HG02571 (cell line): ENCODE measurements around the gene ZNF391.
"Not testable (repeated sequence)": the region's sequence is repeated elsewhere in the genome, so short reads cannot be mapped to it uniquely, and the experiment has no call there.

Experiments used
- ATAC-seq: cut with Tn5 transposase; IDR thresholded peaks from one replicate; pipeline ENCODE4 v1.9.1; 2021; ENCODE audit warnings: mild to moderate bottlenecking, moderate library complexity; ENCODE audit not compliant: unreplicated experiment

The ZNF391 gene

GRCh38 chr6:27388293-27389197 is at the start of gene ZNF391:
TSS of gene ZNF391 (plus strand) at chr6:27388759. CDS start at chr6:27400371, 11,612 bp downstream.
- ATAC-seq = peak; percentile 89

DNA sequence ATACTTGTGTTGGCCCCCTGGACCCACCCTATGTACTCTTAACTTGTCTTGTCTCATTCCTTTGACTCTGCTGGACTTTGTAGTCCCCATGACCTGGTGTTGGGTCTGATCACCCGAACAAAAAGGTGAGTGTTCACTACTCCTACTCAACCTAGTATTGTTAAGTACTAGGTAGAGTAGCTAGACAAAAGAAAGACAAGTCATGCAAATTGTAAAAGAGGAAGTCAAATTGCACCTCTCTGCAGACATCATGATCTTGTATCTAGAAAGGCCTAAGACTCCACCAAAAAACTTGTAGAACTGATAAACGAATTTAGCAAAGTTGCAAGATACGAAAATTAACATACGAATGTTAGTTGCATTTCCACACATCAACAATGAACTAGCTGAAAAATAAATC is 35.7 kb upstream of the ZNF391 start:
- no peak for ATAC-seq

GRCh38 chr6:27358786-27359185 is 29.8 kb upstream of the ZNF391 start:
- no peak for ATAC-seq

GRCh38 chr6:27359231-27359630 is 29.3 kb upstream of the ZNF391 start:
- ATAC-seq = no peak

DNA sequence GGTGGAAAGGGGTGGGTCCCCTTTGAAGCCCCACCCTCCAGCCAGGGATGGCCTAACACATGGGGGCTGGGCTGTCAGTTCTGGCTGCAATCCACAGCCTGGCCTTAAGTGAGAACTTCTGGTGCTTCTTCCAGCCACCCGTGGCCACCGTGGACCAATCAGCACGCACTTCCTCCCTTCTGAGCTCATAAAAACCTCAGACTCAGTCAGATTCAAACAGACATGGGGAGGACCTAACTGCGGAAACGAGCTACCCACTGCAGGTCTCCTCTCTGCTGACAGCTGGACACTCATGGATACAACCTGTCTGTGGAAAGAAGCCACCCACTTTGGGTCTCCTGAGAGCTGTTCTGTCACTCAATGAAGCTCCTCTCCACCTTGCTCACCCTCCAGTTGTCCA is 20.4 kb upstream of the ZNF391 start:
- no peak for ATAC-seq

- no peak for ATAC-seq
Observed at GRCh38 chr6:27370391-27370790, 18.2 kb upstream of the ZNF391 start.

DNA sequence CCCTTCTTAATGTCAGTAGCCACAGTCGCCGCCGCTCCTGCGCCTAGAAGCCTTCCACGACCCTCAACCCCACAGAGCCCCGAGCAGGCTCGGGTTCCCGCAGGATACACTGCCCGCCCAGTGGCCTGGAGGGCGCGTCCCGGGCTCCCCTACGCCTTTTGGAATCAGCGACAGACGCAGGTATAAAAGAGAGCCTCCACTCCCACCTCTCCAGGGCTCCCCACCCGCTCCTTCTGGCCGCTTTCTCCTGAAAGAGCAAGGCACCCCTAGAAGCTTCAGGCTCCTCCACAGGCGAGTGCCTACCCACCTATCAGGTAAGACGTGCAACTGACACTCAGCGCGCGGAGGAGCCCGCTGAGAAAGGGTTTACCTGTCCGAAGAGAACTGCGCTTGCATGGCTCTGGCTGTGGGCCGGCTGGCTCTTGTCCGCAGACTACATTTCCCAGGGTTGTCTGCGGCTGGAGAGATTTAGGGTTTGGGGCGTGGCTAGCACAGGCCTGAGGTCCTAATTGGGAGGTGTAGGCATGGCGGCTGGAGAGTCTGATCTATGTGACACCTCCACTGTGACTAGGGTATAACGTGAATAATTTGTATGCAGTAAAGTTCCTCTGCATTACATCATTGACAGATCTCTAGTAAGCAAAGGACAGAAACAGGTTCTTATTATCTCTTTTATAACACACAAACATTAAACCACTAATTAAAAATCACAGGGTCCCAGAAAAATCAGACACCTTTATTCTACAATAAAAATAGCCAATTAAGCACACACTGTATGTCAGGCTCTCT is 13.5 kb upstream of the ZNF391 start:
- peak; percentile 65 for ATAC-seq

DNA sequence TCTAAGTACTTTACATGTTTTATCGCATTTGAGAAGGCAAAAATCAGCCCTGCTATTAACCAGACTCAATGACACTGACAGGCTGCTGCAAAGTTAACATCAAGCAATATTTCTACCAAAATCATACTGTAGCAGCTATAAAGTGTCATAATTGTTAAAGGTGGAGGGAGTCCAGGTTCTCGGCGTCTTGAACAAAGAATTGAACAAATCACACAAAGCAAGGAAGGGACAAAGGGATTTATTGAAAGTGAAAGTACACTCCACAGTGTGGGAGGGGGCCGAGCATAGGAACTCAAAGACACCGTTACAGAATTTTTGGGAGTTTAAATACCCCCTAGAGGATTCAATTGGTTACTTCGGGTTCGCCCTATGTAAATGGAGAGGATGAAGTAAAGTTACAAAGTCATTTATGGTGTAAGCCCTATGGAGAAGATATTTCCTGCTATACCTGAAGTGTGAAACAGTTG is 12.9 kb upstream of the ZNF391 start:
- ATAC-seq = no peak

DNA sequence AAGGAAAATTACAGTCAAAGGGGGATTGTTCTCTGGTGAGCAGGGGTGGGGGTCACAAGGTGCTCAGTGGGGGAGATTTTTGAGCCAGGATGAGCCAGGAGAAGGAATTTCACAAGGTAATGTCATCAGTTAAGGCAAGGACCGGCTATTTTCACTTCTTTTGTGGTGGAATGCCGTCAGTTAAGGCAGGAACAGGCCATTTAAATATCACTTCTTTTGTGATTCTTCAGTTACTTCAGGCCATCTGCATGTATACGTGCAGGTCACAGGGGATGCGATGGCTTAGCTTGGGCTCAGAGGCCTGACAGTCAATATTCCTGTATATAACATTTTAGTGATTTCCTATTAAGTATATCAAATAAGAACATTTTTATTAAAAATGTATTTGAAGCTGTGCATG is 10.2 kb upstream of the ZNF391 start:
- not testable (repeated sequence) for ATAC-seq

DNA sequence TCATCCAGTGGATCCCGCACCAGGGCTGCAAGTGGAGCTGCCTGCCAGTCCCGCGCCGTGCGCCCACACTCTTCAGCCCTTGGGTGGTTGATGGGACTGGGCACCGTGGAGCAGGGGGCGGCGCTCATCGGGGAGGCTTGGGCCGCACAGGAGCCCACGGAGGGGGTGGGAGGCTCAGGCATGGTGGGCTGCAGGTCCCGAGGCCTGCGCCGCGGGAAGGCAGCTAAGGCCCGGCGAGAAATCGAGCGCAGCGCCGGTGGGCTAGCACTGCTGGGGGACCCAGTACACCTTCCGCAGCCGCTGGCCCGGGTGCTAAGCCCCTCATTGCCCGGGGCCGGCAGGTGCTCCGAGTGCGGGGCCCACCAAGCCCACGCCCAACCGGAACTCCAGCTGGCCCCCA is 7.6 kb upstream of the ZNF391 start:
- not testable (repeated sequence) for ATAC-seq

DNA sequence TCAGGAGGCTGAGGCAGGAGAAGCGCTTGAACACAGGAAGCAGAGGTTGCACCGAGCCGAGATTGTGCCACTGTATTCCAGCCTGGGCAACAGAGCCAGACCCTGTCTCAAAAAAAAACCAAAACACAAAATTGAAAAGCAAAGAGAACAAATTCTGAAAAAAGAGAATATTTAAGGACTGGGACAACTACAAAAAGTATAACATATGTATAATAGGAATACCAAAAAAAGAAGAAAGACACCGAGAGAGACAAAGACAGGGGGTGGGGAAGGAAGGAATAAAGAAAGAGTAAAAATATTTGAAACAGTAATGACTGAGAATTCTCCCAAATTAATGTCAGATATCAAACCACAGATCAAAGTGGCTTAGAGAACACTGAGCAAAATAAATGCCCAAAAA is 5.5 kb upstream of the ZNF391 start:
- ATAC-seq = no peak

GRCh38 chr6:27383481-27383880 is 5.1 kb upstream of the ZNF391 start:
- ATAC-seq = no peak

GRCh38 chr6:27392623-27393022 is 4.1 kb downstream of the ZNF391 start:
- no peak for ATAC-seq

DNA sequence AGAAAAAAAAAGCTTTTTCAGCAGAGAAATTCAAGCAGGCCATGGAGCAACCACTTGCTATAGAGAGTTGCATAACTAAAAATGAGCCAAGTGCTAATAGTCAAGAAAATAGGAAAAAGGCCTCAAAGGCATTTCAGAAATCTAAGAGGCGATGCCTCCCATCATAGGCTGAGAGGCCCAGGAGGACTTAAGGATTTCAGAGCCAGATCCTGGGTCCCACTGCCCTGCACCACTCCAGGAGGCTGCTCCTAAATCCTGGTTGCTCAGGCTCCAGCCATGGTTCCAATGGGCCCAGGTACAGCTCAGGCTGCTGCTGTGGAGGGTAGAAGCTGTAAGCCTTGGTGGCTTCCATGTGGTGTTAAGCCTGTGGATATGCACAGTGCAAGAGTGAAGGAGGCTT is 5.5 kb downstream of the ZNF391 start:
- no peak for ATAC-seq

GRCh38 chr6:27400877-27401642 is 12.5 kb downstream of the ZNF391 start:
- ATAC-seq = no peak

DNA sequence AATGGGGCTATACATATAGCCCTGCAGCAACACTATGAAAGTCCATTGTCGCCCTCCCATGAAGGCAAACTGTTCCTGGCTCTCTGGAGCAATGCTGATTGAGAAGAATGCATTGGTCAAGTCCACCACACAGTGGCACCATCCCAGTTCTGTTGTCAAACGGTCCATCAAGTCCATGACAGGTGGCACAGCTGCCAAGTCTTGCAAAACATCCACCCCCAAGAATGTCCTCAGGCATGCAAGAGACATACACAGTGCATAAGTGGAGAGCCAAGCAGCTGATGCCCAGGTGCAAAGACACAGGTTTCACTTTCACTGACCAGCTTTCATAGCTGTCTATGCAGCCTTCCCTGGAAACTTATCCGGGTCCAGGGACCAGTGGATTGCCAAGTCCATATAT is 17.5 kb downstream of the ZNF391 start:
- no peak for ATAC-seq

DNA sequence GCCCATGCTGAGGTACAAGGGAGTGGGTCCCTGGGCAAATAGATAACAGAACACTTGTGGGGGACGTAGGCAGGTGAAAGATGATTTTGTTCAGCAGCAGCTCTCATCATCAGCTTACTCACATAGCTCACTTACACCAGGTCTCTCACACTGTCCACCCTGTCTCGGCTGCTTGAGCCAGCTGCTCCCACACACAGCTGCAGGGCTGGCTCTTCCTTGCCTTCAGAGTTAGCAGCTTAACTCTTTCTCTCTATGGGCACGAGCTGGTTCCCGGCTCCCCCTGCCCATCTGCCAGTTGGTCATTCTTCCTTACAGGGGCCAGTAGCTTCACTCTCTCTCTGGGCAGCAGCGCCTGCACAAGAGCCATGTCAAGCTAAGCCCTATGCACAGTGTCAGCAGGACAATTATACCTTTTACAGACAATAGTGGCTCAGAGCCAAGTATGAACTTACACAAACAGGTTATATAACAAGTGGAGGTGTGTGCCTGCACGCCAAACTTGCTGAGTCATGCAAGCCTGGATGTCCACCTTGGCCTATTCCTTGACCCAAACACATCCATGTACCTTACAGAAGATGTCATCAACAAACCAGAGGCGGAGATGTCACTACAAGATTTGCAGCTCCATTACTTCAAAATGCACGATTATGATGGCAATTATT is 18.7 kb downstream of the ZNF391 start:
- ATAC-seq = no peak

DNA sequence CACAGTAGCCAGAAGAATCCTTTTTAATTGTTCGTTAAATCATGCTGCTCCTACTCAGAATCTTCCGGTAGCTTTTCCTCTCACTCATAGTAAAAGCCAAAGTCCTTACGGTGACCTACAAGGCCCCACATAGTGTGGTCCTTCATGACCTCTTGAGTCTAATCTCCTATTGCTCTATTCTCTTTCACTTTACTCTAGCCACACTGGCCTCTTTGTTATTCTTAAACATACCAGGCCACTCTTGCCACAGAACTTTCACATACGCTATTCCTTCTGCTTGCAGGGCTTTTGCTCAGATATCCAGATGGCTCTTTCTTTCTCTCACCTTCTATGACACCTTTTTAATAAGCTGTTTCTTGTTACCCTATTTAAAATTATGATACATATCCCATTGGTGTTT is 25.7 kb downstream of the ZNF391 start:
- ATAC-seq = no peak

GRCh38 chr6:27414996-27415395 is 26.4 kb downstream of the ZNF391 start:
- ATAC-seq = no peak

GRCh38 chr6:27415898-27416297 is 27.3 kb downstream of the ZNF391 start:
- ATAC-seq = no peak

DNA sequence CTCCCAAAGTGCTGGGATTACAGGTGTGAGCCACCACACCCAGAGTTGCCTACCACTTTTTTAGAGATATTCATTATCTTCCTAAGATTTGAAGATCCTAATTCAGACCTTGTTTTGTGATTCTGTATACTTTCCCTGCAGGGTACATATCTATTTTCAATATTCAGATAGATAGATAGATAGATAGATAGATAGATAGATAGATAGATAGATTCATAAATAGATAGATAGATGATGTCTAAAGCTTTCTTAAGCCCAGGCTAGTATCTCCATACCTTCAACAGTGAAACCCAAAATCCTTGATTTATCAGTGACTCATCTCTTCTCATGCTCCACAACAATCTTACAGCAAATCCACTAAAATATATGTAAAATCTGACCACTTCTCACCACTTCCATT is 30.8 kb downstream of the ZNF391 start:
- ATAC-seq = no peak
